GM21723 (cell line): ENCODE data around the gene MICU1.
"Not testable (repeated sequence)": the region's sequence is repeated elsewhere in the genome, so short reads cannot be mapped to it uniquely, and the experiment has no call there.

Experiments used
- ATAC-seq: cut with Tn5 transposase; IDR thresholded peaks from one replicate; pipeline ENCODE4 v1.9.1; 2021; ENCODE audit warnings: mild to moderate bottlenecking, moderate library complexity; ENCODE audit not compliant: unreplicated experiment

MICU1 gene

DNA sequence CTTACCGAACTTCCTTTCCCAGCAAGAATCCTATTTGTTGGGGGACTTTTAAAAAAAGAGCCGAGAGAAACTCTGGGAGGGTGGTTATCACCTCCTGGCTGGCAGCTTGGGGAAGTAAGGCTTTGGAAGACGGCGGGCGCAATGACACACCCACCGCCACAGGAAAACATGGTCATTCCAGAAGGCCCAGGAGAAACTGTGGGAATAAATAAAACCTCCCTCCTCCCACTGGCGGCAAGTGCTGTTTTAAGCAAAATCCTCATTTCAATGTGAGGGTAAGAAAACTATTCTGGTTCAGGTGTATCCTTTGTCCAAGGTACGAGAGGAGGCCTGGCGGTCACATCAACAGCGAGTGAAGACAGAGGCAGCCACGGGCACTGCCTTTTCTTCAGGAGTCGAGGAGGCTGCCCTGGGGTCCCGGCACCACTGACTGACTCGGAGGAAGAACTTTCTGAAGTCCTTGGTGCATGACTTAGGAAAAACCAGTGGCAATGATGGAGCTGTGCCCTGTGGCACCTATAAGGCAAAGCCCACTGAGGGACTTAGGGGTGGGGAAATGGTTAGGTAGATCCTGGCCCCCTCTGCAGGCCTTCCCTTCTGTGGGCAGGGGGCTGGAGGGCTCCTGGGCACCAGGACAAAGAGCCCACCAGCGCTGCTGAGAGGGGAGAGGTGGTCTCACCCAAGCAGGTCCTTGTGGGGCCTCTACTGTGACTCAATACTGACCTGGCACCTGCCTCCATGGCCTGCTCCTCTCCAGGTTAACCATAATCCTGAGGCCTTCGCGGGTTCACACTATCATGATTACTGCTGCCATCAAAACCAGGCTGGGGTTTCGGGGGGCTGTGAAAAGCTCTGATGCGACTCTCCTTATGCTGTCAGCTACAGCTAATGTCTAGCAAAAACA is 292.5 kb downstream of the MICU1 start:
- no peak for ATAC-seq

DNA sequence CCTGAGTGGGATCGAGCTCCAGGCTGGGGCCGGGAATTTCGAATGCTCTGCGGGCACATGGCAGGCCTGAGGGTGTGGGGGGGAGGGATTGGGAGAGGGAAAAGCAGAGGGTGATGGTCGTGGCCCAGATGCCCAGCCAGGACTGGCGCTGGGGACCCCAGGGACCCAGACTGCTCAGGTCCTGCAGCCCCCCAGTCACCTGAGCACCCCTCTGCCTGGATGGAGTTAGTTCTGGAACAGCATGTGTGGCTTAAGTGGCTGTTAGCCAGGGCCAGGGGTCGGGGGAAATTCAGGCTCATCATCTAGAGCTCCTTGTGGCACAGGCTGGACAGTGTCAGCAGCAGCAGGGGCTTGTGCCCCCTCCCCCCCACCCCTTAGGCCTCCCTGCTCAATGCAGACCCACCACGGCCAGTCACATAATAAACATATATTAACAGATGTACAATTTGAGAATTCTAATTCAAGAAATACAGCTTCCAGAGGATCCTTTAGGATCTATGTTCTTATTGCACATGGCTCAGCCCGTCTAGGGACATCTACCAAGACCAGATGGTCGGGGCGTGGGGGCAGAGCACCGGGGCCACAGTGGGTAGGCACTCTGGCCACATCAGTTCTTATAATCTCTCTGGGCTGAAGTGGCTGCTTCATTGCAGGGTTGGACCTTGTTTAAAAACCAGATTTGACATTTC is 293.3 kb downstream of the MICU1 start:
- ATAC-seq: no peak

DNA sequence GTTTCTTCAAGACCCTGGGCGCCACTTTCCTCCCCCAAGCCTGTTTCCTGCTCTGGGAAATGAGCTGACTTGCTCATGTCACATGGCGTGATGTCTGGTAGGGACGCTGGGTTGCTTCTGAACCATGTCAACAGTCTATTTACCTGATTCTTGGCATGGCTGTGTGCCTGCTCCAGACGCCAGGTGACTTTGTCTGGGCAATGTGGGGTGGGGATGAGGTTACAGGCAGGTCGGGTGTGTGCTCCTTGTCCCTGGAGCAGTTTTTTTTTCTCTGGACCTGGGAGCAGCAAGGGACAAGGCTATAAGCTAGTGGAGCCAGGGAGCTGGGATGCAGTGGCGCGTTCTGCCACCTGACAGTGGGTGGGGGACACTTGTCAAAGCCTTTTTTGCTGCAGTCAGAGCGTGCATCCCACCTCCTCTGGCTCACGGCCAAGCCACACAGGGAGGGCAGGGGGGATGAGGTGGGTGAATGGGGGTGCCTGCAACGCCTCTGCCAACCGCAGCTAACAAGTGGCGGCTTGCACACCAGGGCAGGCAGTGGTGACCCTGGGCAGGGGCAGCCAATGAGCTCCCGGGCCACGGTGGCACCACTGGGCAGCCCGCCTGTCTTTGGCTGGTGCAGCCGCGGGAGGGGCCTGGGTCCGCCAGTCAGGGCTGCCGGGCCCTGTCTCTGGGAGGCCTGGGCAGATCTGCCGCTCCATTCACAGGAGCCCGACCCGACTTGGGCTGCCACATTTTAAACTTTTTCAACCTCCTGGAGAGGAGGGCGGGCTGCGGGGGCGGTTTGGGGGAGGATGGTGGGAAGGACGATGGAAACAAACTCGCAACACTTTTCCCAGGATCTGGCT is 294.1 kb downstream of the MICU1 start:
- ATAC-seq: peak; percentile 47

DNA sequence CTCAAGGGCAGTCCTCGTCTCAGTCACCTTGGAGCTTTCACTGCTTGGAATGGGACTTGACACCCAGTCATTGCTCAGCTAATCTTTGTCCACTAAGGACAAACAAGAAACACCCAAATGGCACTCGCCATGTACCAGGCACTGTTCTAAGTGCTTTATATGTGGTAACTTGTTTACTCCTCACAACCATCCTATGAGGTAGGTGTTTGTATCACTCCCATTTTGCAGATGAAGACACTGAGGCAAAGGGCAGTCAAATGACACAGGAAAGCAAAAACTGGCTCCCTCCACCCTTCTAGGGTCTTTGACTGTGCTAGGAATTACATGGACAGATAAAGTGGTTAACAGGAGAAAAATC is 295.8 kb downstream of the MICU1 start:
- no peak for ATAC-seq

DNA sequence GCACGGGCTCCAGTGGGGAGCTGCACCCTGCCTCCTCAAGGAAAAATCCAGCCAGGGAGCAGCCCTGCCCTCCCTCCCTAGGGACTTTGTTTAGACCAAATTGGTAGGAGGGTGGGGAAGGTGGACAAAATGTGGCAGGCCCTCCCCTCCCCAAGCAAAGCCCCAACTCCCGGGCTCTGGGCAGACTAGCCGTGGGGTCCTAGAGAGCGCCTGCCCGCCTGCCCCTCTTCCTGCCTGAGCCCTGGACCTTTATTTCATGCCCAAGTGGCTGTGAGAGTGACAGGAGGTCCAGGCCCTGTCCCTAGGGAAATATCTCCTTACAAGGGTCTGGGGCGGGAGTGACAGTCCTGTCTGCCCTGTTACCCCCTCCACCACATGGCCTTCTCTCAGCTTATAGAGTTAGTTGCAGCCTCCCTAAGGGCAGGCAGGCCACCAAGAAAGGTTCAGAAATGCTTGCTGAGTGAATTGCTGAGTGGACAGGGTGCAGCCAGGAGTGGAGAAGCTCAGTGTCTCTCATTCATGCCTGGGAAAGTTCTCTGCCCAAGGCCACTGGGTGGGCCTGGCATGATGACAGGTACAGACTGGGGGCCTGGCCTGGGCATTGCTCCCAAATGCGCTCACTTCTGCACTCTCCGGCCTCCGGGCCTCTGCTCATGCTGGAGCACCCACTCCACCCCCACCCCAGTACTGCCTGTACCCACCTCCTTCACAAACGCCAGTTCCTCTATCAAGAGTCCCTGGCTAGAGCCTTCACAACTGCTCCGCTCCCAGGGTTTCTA is 296.4 kb downstream of the MICU1 start:
- no peak for ATAC-seq

DNA sequence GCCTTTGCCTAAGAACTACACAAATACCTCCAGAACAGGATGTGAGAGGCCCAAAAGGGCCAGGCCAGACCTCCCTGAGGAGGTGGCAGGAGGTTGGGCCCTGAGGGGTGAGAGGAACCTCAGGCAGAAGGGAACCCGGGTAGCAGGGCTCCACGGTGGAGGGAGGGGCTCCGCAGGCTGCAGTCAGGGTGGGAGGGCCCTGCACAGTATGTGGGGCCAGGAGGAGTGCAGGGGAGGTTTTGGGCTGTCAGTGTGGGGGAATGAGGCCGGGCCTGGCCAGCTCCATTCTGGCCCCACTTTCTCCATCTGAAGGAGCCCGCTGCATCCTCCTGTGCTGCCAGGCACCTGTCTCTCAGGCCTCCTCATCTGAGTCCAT is 297.1 kb downstream of the MICU1 start:
- ATAC-seq: no peak

DNA sequence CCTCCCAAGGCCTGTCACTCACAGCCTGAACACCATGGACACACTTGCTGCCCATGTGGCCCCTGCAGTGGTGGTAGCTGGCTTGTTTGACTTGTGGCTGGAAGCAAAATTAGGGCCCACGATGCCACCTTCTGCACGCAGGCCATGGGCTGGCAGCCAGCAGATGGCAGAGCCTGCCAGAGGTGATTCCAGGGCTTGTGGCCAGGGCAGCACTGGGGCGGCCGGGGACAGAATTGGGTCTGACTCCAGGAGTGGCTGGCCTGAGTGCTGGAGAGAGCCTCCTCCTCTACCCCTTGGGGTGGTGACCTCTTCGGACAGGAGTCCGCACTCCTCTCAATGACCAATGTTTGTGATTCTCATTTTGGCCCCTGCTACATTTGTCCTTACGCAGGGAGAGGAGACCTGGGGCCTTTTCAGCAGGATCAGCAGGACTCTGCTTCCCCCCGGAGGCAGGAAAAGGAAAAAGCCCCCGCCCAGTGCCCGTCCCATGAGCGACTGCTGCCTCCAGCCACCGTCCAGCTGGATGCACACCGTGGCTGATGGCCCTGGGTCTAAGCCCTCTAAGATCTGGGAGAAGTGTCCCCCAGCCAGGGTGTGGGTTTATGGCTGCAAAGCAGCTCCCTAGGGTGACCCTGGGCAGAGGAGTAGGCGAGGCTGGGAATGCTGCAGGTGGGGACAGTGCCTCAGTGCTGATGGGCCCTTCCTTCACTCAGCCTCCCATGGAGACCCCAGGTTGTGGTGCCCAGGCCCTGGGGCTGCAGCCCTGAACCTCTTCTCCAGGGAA is 297.6 kb downstream of the MICU1 start:
- ATAC-seq: no peak

DNA sequence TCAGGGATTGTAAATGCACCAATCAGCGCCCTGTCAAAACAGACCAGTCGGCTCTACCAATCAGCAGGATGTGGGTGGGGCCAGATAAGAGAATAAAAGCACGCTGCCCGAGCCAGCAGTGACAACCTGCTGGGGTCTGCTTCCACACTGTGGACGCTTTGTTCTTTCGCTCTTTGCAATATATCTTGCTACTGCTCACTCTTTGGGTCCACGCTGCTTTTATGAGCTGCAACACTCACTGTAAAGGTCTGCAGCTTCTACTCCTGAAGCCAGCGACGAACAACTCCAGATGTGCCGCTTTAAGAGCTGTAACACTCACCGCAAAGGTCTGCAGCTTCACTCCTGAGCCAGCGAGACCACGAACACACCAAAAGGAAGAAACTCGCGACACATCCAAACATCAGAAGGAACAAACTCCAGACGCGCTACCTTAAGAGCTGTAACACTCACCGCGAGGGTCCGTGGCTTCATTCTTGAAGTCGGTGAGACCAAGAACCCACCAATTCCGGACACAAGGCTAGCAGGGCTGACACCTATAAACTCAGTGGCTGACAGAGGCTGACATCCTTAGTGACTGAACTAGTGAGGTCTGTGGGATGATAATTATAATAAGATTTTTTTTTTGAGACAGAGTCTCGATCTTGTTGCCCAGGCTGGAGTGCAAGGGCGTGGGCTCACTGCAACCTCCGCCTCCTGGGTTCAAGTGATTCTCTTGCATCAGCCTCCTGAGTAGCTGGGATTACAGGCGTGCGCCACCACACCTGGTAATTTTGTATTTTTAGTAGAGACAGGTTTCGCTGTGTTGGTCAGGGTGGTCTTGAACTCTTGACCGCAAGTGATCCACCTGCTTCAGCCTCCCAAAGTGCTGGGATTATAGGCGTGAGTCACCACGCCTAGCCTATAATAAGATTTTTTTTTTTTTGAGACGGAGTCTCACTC is 298.9 kb downstream of the MICU1 start:
- ATAC-seq: not testable (repeated sequence)

DNA sequence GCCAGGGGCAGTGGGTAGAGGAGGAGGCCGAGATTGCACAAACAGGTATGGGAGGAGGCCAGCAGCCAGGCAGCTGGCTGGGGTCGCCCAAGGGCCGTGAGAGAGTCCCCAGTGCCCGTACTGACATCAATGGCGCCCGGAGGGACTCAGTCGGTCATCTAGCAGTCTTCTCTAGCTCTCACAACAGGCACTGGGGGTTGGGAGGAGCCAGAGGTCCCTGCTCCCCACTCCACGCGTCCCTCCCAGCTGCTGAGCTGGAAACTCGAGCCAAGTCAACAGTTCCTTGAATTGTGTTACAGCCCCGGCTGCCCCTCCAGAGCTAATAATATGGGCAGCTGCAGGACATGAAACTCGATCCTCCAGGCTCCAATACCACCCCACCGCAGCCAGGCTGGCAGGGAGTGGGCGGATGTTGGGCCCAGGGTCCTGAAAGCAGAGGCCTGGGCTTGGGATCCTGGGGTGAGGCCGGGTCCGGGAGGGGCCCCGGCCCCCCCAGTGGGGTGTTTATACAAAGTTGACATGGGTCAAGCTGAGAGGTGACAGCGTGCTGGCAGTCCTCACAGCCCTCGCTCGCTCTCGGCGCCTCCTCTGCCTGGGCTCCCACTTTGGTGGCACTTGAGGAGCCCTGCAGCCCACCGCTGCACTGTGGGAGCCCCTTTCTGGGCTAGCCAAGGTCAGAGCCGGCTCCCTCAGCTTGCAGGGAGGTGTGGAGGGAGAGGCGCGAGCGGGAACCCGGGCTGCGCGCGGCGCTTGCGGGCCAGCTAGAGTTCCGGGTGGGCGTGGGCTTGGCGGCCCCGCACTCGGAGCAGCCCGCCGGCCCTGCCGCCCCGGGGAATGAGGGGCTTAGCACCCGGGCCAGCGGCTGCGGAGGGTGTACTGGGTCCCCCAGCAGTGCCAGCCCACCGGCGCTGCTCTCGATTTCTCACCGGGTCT is 300.4 kb downstream of the MICU1 start:
- not testable (repeated sequence) for ATAC-seq

DNA sequence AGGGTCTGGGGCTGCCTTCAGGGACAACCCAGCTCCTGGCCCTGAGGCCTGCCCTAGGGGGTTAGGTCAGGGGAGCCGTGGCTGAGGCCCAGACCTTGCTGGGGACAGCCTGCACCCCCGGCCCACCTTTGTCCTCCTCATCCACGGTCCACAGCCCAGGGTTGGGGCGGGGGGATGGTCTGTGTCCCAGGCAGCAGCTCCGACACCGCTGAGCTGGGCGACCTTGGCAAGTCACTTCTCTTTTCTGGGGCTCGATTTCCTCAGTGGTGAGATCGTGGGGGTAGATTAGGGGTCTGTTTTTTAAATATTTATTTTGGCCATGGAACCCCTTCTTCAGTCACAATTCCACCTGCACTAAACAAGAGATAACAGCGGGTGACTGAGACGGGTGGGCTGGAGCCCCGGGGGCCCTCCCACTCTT is 302.1 kb downstream of the MICU1 start:
- no peak for ATAC-seq

DNA sequence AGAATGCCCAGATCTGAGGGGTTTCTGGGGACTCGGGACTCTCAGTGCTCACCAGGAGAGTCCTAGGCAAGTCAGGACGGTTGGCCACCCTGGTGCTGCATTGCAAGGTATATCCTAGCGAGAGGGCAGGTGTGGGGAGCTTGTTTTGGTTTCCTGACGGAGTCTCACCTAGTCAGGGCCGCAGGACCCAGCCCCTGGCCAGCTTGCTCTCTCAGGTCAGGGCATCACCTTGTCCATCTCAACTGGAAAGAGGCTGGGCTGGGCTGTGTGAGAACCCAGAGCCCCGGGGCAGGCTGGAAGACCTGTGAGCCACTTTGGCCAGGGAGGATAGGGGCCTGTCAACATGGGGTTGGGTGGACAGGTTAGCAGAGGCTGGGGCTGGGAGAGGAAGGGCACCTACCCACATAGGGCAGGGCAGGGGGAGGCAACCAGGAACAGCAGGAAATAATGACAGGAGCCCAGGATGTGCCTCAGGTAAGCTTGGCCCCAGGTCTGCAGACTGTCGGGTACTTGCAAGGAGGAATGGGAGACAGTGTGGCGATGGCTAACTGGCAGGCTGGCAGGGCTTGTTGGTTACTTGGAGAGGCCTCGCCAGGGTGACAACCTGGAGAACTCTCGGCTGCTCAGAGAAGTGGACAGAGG is 302.6 kb downstream of the MICU1 start:
- ATAC-seq: no peak

DNA sequence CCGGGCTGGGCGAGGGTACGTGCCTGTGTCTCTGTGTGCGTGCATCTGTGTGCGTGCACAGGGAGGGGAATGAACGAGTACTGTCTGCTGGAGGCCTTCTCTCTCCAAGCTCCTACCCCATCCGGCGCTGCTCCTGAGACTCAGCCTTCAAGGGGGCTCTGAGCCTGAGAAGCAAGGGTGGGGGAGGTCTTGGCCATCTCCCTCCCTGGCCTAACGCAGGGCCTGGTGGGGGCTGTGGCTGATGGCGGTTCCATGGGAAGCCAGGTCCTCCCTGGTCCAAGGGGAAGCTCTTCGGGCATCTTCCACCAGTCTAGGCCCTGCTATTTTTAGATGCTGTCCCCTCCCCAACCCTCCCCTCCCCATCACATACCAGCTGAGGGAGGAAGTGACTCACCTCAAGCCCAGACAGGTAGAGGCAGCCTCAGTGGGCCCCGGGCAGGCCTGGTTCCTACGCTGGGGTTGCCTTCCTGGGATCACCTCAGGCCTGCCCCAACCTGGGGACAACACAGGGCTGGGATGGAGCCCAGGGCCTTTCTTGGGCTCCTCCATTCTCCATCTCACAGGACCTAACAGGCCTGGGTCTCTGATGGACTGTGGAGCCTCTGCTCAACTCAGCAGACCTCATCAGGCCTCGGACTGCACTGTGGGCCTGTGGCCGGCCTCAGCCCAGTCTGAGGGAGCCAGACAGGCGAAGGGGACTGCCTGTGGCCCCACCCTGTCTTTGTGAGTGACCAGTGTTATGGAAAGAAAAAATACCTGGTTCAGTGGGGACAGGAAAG is 303.4 kb downstream of the MICU1 start:
- ATAC-seq: no peak

DNA sequence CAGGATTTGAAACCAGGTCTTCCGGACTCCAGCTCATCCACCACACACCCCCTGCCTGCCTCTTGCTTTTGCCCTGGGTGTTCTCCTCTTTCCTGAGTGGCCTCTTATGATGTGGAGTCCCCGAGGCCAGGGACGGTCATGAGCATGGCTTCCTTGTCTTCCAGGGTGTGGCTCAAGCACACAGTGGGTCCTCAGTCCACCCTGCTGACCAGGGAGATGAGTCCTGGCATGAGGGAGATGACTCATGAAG is 303.9 kb downstream of the MICU1 start:
- ATAC-seq: no peak

DNA sequence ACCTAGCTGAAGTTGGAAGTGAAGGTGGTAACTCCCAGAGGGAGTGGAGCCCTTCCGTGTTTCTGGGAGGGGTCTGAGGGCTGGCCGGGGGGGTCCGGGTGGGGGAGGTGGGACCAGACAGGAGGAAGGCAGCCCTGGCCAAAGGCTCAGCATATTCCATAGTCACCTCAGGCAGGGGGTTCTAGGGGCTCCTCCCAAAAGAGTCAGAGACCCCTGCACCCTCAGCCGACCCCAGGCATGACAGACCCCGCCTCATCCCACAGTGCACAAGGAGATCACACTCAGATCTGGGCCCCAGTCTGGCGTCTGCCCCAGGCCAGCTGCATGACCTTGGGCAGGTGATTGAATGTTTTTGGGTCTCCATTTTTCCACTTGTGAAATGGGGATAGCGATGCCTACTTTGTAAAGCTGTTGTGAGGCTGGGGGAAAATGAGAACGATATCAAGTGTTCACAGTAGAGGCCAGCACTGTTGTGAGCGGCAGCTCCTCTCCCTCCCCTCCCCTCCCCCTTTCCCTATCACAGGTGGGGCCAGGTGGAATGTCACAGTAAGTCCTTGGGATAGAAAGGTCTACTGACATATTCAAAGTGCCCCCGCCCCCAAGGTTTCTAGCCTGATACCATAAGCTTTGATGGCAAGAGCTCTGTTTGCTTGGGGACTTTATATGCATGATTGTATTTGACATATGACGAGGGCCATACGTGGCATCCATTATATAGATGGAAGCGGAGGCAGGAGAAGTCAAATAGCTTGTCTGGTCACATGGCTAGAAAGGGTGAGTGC is 304.4 kb downstream of the MICU1 start:
- ATAC-seq: no peak

DNA sequence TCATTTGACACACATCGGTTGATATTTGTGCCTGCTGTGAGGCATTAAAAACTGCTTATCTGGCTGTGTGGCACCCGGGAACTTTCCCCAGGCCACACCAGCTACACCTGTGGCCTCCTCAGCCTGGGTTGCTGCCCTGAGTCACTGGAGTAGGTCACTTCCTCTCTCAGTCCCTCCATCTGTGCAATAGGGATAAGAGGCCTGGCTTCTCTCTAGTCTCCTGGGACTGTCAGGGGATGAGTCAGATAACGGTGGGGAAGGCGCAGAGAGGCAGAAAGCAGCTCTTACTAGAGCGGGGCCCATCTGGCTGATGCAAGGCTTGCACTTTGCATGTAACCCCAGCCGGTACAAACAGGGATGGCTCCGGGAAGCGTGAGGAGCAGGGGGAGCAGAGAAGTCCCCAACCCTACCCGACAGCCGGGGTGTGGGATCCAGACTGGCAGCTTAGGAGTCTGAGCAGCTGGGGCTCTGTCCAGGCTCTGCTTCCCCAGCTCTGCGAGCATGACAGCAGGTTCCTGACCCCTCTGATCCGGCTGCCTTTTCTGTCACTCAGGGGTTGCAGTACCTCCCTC is 305.1 kb downstream of the MICU1 start:
- ATAC-seq: peak; percentile 74
